Measurements from ENCODE around the gene PC. TPM values are rescaled to one million over a fixed set of nuclear protein-coding genes. Genes with fewer than 3 reads are reported as not detected.

The PC gene
- total RNA-seq, 2 donors from 2014 or later: 12.2 to 81.7 TPM

- H3K36me3 ChIP-seq (replicated peaks in 1 of 2; ENCODE audit: insufficient read depth in 1 of 2, low read depth in 2 of 2): no peaks in the 10 kb centered on the region
- no peak for DNase-seq
- H3K9me3 ChIP-seq: no peaks in the 10 kb centered on the region
- H3K4me1 ChIP-seq: no peaks in the 10 kb centered on the region
- no peak overlapping the region for H3K27ac ChIP-seq
- intact Hi-C loops (cut with DNase I): no loop called here
- ATAC-seq: no peak
- TF ChIP-seq CTCF (IDR thresholded peaks at IDR 0.05) (no peak), POLR2A (IDR thresholded peaks at IDR 0.05) (no peak)
- no peak overlapping the region for H3K4me3 ChIP-seq
- no peaks in the 10 kb centered on the region for H3K27me3 ChIP-seq
Measured at GRCh38 chr11:66922551-66922950, 35.6 kb downstream of the PC start.

- Histone ChIP-seq H3K27me3 (no peaks in the 10 kb centered on the region), H3K9me3 (no peaks in the 10 kb centered on the region), H3K27ac (peak overlapping the region in 1 of 4 donors; percentile 43), H3K4me1 (no peaks in the 10 kb centered on the region), H3K4me3 (no peak overlapping the region), H3K36me3 (replicated peaks in 1 of 2; ENCODE audit: insufficient read depth in 1 of 2, low read depth in 2 of 2) (no peaks in the 10 kb centered on the region)
- no peak for TF ChIP-seq POLR2A (IDR thresholded peaks at IDR 0.05)
- no peak for TF ChIP-seq CTCF (IDR thresholded peaks at IDR 0.05)
- DNase-seq: peak in 1 of 4 donors; percentile 11
- intact Hi-C loops (cut with DNase I): no loop called here
- 79 to 82% methylated on average over 18 of the region's 18 CpGs for WGBS, 2 donors
- no peak for ATAC-seq
Measured at GRCh38 chr11:66920978-66921784, 37.0 kb downstream of the PC start.

- Histone ChIP-seq H3K36me3 (replicated peaks in 1 of 2; ENCODE audit: insufficient read depth in 1 of 2, low read depth in 2 of 2) (no peaks in the 10 kb centered on the region), H3K4me1 (no peaks in the 10 kb centered on the region), H3K4me3 (no peak overlapping the region), H3K27me3 (no peaks in the 10 kb centered on the region), H3K27ac (no peak overlapping the region), H3K9me3 (no peaks in the 10 kb centered on the region)
- WGBS, 2 donors: 76 to 81% methylated on average over 6 of the region's 6 CpGs
- TF ChIP-seq CTCF (IDR thresholded peaks at IDR 0.05): no peak
- no peak for TF ChIP-seq POLR2A (IDR thresholded peaks at IDR 0.05)
- ATAC-seq (no peak), DNase-seq (no peak)
- intact Hi-C loops (cut with DNase I): no loop called here
Measured at GRCh38 chr11:66919923-66920322, 38.3 kb downstream of the PC start.

- no peak for ATAC-seq
- DNase-seq: no peak
- Histone ChIP-seq H3K9me3 (no peaks in the 10 kb centered on the region), H3K4me1 (no peaks in the 10 kb centered on the region), H3K27me3 (no peaks in the 10 kb centered on the region), H3K36me3 (replicated peaks in 1 of 2; ENCODE audit: insufficient read depth in 1 of 2, low read depth in 2 of 2) (no peaks in the 10 kb centered on the region), H3K27ac (no peak overlapping the region), H3K4me3 (no peak overlapping the region)
- TF ChIP-seq POLR2A (IDR thresholded peaks at IDR 0.05) (no peak), CTCF (IDR thresholded peaks at IDR 0.05) (no peak)
- intact Hi-C loops (cut with DNase I): no loop called here
- 55 to 66% methylated on average over 3 of the region's 3 CpGs for WGBS, 2 donors
Measured at GRCh38 chr11:66918741-66919140, 39.4 kb downstream of the PC start.

- H3K9me3 ChIP-seq: no peaks in the 10 kb centered on the region
- H3K4me3 ChIP-seq: no peak overlapping the region
- intact Hi-C loops (cut with DNase I): no loop called here
- ATAC-seq: no peak
- no peak for DNase-seq
- H3K27ac ChIP-seq: no peak overlapping the region
- WGBS, 2 donors: 91 to 95% methylated on average over 7 of the region's 7 CpGs
- TF ChIP-seq POLR2A (IDR thresholded peaks at IDR 0.05) (no peak), CTCF (IDR thresholded peaks at IDR 0.05) (no peak)
- no peaks in the 10 kb centered on the region for H3K27me3 ChIP-seq
- H3K36me3 ChIP-seq (replicated peaks in 1 of 2; ENCODE audit: insufficient read depth in 1 of 2, low read depth in 2 of 2): no peaks in the 10 kb centered on the region
- no peaks in the 10 kb centered on the region for H3K4me1 ChIP-seq
Measured at GRCh38 chr11:66915866-66916265, 42.3 kb downstream of the PC start.

Data from body of pancreas (tissue), 4 donors.